Measurements from ENCODE around the gene SALL1. TPM values are rescaled to one million over a fixed set of nuclear protein-coding genes. Genes with fewer than 3 reads are reported as not detected.

SALL1 gene
- total RNA-seq, 1 donor from 2014 or later: 0.73 TPM

DNA sequence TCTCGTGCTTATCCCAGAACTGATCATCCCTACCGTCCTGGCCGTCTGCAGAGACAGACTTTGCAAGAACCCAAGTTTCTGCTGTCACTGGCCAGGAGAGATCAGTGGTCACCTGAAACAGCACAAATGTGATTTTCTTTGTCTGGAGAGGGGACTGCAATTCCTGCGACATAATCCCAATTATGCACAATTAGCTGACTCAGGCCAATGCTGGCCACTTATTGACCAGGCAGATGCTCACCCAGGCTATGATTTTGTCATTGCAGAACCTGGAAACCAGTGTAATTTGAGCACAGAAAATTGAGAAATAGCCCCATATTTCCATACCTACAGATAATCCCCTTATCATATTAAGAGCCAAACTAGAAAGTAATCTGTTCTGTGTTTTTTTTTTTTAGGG lies 34.7 kb downstream of the SALL1 start:
- no peaks in the 10 kb centered on the region for H3K4me1 Mint-ChIP-seq (ENCODE audit: unreplicated experiment)
- H3K27me3 Mint-ChIP-seq (ENCODE audit: unreplicated experiment): peaks cover 52% of the 10 kb centered on the region
- DNase-seq (ENCODE audit: extremely low spot score, unreplicated experiment): no peak
- no peaks in the 10 kb centered on the region for H3K36me3 Mint-ChIP-seq (ENCODE audit: unreplicated experiment)
- no peak overlapping the region for H3K4me3 Mint-ChIP-seq (ENCODE audit: unreplicated experiment)
- no peak overlapping the region for H3K27ac Mint-ChIP-seq (ENCODE audit: unreplicated experiment)
- TF ChIP-seq, protein P1, sequence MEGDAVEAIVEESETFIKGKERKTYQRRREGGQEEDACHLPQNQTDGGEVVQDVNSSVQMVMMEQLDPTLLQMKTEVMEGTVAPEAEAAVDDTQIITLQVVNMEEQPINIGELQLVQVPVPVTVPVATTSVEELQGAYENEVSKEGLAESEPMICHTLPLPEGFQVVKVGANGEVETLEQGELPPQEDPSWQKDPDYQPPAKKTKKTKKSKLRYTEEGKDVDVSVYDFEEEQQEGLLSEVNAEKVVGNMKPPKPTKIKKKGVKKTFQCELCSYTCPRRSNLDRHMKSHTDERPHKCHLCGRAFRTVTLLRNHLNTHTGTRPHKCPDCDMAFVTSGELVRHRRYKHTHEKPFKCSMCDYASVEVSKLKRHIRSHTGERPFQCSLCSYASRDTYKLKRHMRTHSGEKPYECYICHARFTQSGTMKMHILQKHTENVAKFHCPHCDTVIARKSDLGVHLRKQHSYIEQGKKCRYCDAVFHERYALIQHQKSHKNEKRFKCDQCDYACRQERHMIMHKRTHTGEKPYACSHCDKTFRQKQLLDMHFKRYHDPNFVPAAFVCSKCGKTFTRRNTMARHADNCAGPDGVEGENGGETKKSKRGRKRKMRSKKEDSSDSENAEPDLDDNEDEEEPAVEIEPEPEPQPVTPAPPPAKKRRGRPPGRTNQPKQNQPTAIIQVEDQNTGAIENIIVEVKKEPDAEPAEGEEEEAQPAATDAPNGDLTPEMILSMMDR (IDR thresholded peaks at IDR 0.05): no peak
- no peaks in the 10 kb centered on the region for H3K9me3 Mint-ChIP-seq (ENCODE audit: unreplicated experiment)

- H3K36me3 Mint-ChIP-seq (ENCODE audit: unreplicated experiment): no peaks in the 10 kb centered on the region
- H3K9me3 Mint-ChIP-seq (ENCODE audit: unreplicated experiment): no peaks in the 10 kb centered on the region
- no peaks in the 10 kb centered on the region for H3K4me1 Mint-ChIP-seq (ENCODE audit: unreplicated experiment)
- DNase-seq (ENCODE audit: extremely low spot score, unreplicated experiment): no peak
- TF ChIP-seq, protein P1 (IDR thresholded peaks at IDR 0.05): no peak
- H3K27ac Mint-ChIP-seq (ENCODE audit: unreplicated experiment): no peak overlapping the region
- peaks cover 45% of the 10 kb centered on the region for H3K27me3 Mint-ChIP-seq (ENCODE audit: unreplicated experiment)
- no peak overlapping the region for H3K4me3 Mint-ChIP-seq (ENCODE audit: unreplicated experiment)
These were observed 36.7 kb downstream of the SALL1 start for GRCh38 chr16:51114382-51114781.

GRCh38 chr16:51113236-51114125 lies 37.6 kb downstream of the SALL1 start:
- H3K27me3 Mint-ChIP-seq (ENCODE audit: unreplicated experiment): peaks cover 44% of the 10 kb centered on the region
- no peaks in the 10 kb centered on the region for H3K9me3 Mint-ChIP-seq (ENCODE audit: unreplicated experiment)
- no peaks in the 10 kb centered on the region for H3K4me1 Mint-ChIP-seq (ENCODE audit: unreplicated experiment)
- no peak for DNase-seq (ENCODE audit: extremely low spot score, unreplicated experiment)
- no peaks in the 10 kb centered on the region for H3K36me3 Mint-ChIP-seq (ENCODE audit: unreplicated experiment)
- H3K4me3 Mint-ChIP-seq (ENCODE audit: unreplicated experiment): no peak overlapping the region
- no peak overlapping the region for H3K27ac Mint-ChIP-seq (ENCODE audit: unreplicated experiment)
- TF ChIP-seq, protein P1 (IDR thresholded peaks at IDR 0.05): no peak

- DNase-seq (ENCODE audit: extremely low spot score, unreplicated experiment): no peak
- Mint-ChIP-seq H3K27ac (ENCODE audit: unreplicated experiment) (no peak overlapping the region), H3K36me3 (ENCODE audit: unreplicated experiment) (no peaks in the 10 kb centered on the region), H3K9me3 (ENCODE audit: unreplicated experiment) (no peaks in the 10 kb centered on the region), H3K4me3 (ENCODE audit: unreplicated experiment) (no peak overlapping the region), H3K4me1 (ENCODE audit: unreplicated experiment) (no peaks in the 10 kb centered on the region), H3K27me3 (ENCODE audit: unreplicated experiment) (peaks cover 38% of the 10 kb centered on the region)
- TF ChIP-seq, protein P1 (IDR thresholded peaks at IDR 0.05): no peak
These were observed 38.7 kb downstream of the SALL1 start for GRCh38 chr16:51112323-51112722.

GRCh38 chr16:51111759-51112158 lies 39.3 kb downstream of the SALL1 start:
- Mint-ChIP-seq H3K27ac (ENCODE audit: unreplicated experiment) (no peak overlapping the region), H3K4me1 (ENCODE audit: unreplicated experiment) (no peaks in the 10 kb centered on the region), H3K36me3 (ENCODE audit: unreplicated experiment) (no peaks in the 10 kb centered on the region), H3K27me3 (ENCODE audit: unreplicated experiment) (peaks cover 38% of the 10 kb centered on the region), H3K4me3 (ENCODE audit: unreplicated experiment) (no peak overlapping the region), H3K9me3 (ENCODE audit: unreplicated experiment) (no peaks in the 10 kb centered on the region)
- no peak for DNase-seq (ENCODE audit: extremely low spot score, unreplicated experiment)
- TF ChIP-seq, protein P1 (IDR thresholded peaks at IDR 0.05): no peak

Data from osteocyte (in vitro differentiated cells).